ENCODE data around the gene TTC1.

GRCh38 chr5:160020266-160020770 lies 11.4 kb downstream of the TTC1 start:
- no peak for TF ChIP-seq EP300 (IDR thresholded peaks at IDR 0.05; ENCODE audit: borderline replicate concordance in 1 of 2, low read depth in 2 of 2, low read length in 2 of 2)
- no peak for TF ChIP-seq SIRT6 (IDR thresholded peaks at IDR 0.05; ENCODE audit: low read length)
- TF ChIP-seq BRCA1 (IDR thresholded peaks at IDR 0.05; ENCODE audit: low read depth, low read length), result no peak
- no peak for TF ChIP-seq CTCF (IDR thresholded peaks at IDR 0.05; ENCODE audit: control extremely low read depth in 1 of 3, insufficient read depth in 1 of 3, low read depth in 1 of 3, low read length in 3 of 3)
- TF ChIP-seq CBX5 (IDR thresholded peaks at IDR 0.05; ENCODE audit: low read depth, low read length), result no peak
- no peak for TF ChIP-seq POLR2A (IDR thresholded peaks at IDR 0.05; ENCODE audit: control extremely low read depth in 1 of 2, low read depth in 2 of 2, low read length in 2 of 2)
- no peak for TF ChIP-seq SIN3A (conservative IDR thresholded peaks at IDR 0.05 in 1 of 2, IDR thresholded peaks at IDR 0.05 in 1 of 2; ENCODE audit: low read depth in 1 of 2, low read length in 2 of 2)
- TF ChIP-seq TEAD4 (IDR thresholded peaks at IDR 0.05; ENCODE audit: low read depth, low read length), result no peak
- no peak for TF ChIP-seq EZH2 (IDR thresholded peaks at IDR 0.05; ENCODE audit: low read depth, low read length, severe bottlenecking)
- no peak for TF ChIP-seq GABPA (IDR thresholded peaks at IDR 0.05; ENCODE audit: borderline replicate concordance, insufficient read depth, low read length)
- TF ChIP-seq POLR2AphosphoS5 (IDR thresholded peaks at IDR 0.05; ENCODE audit: low read depth, low read length), result no peak

Data from H1 (cell line).